HCT116 (cell line): ENCODE results near the gene LRP11. TPM values are rescaled to one million over a fixed set of nuclear protein-coding genes. Genes with fewer than 3 reads are reported as not detected.

Experiments
- ATAC-seq: fragments of 200-7000 bp; cut with Tn5 transposase; 2 replicates; pipeline ENCODE4 v1.9.1; 2020; ENCODE audit warnings: mild to moderate bottlenecking, moderate library complexity
- BruUV-seq: library from RNA; stranded (reverse); fragments of 400-500 nt; replicated peaks from 2 replicates; lab custom pipeline; 2021; lab: Mats Ljungman, UMichigan
- CTCF ChIA-PET: fragments of 300-600 bp; sonication (Branson Sonifier 250); formaldehyde crosslinking; loops from one replicate; lab custom pipeline; 2021; ENCODE audit warnings: antibody characterized with exemption; lab: Charles Lee
- POLR2A ChIA-PET: fragments of 300-600, 350-600 bp; sonication (Branson Sonifier 250); formaldehyde crosslinking; loops from one replicate; lab custom pipeline; 2021; ENCODE audit warnings: antibody characterized with exemption; lab: Charles Lee
- RAD21 ChIA-PET, 2 experiments: fragments of 300-600 bp; sonication (Branson Sonifier 250); formaldehyde crosslinking; loops; one replicate each; lab custom pipeline; 2023; ENCODE audit warnings: low total read pairs in 2 of 2; ENCODE audit not compliant: uncharacterized antibody in 2 of 2, unreplicated experiment in 2 of 2, low non-redundant PET in 1 of 2; lab: Charles Lee
- DNase-seq: peaks from one replicate; pipeline ENCODE4 v3.0.0-alpha.2; 2010; ENCODE audit warnings: low read depth, low spot score
- H2AFZ ChIP-seq: fragments of 200-600 bp; shearing (Covaris generic), sonication (generic); 2 replicates; pipeline ENCODE4 v1.6.1; 2017; ENCODE audit warnings: low read depth, mixed run types, mixed read lengths, antibody characterized with exemption, low read length; ENCODE audit not compliant: poor library complexity, severe bottlenecking
- H3K27ac ChIP-seq: 2 replicates; pipeline ENCODE4 v1.5.1; 2012; ENCODE audit warnings: low read depth, low read length
- H3K27me3 ChIP-seq: fragments of 200-600 bp; sonication (generic); 2 replicates; pipeline ENCODE4 v1.6.1; 2016; ENCODE audit warnings: mixed run types, low read length, mixed read lengths; ENCODE audit not compliant: insufficient read depth
- H3K36me3 ChIP-seq, 2 experiments: fragments of 200-500 bp in 1 of 2; fragments of 200-600 bp in 1 of 2; sonication (Bioruptor generic) in 1 of 2; sonication (generic) in 1 of 2; 2 replicates each; pipeline versions ENCODE4 v1.5.1 to v1.6.1; 2014 to 2016; ENCODE audit warnings: low read length in 2 of 2, inconsistent platforms in 1 of 2, mixed read lengths in 1 of 2, mixed run types in 1 of 2; ENCODE audit not compliant: insufficient read depth in 2 of 2, control insufficient read depth in 1 of 2
- H3K4me1 ChIP-seq, 2 experiments: fragments of 200-600 bp in 1 of 2; sonication (generic) in 1 of 2; 2 replicates each; pipeline versions ENCODE4 v1.5.1 to v1.6.1; 2012 to 2017; ENCODE audit warnings: low read length in 2 of 2, inconsistent platforms in 1 of 2, mild to moderate bottlenecking in 1 of 2, mixed read lengths in 1 of 2, mixed run types in 1 of 2, moderate library complexity in 1 of 2; ENCODE audit not compliant: insufficient read depth in 2 of 2, control insufficient read depth in 1 of 2
- H3K4me2 ChIP-seq: fragments of 200-600 bp; sonication (generic); 2 replicates; pipeline ENCODE4 v1.6.1; 2017; ENCODE audit warnings: mixed run types, low read length, mixed read lengths
- H3K4me3 ChIP-seq, 2 experiments: fragments of 200-600 bp in 1 of 2; sonication (generic) in 1 of 2; replicated peaks in 1 of 2; 2 replicates each; pipeline ENCODE4 v1.5.1; 2011 to 2016; ENCODE audit warnings: low read length in 2 of 2, control low read depth in 1 of 2, low read depth in 1 of 2, mild to moderate bottlenecking in 1 of 2, mixed read lengths in 1 of 2, mixed run types in 1 of 2
- H3K79me2 ChIP-seq: fragments of 200-600 bp; sonication (generic); 2 replicates; pipeline ENCODE4 v1.6.1; 2017; ENCODE audit warnings: mild to moderate bottlenecking, mixed run types, low read length, moderate library complexity, mixed read lengths; ENCODE audit not compliant: insufficient read depth
- H3K9ac ChIP-seq: fragments of 200-600 bp; sonication (generic); 2 replicates; pipeline ENCODE4 v1.6.1; 2016; ENCODE audit warnings: low read length, mixed read lengths
- H3K9me2 ChIP-seq: fragments of 200-600 bp; sonication (generic), shearing (Covaris generic); 2 replicates; pipeline ENCODE4 v1.6.1; 2017; ENCODE audit warnings: mixed run types, mild to moderate bottlenecking, moderate library complexity; ENCODE audit not compliant: insufficient read depth
- H3K9me3 ChIP-seq, 2 experiments: fragments of 200-500 bp in 1 of 2; fragments of 200-600 bp in 1 of 2; sonication (Bioruptor generic) in 1 of 2; sonication (generic) in 1 of 2; 2 replicates each; pipeline ENCODE4 v1.6.1; 2014 to 2017; ENCODE audit warnings: low read length in 2 of 2, mixed read lengths in 2 of 2, inconsistent platforms in 1 of 2, low read depth in 1 of 2, mild to moderate bottlenecking in 1 of 2, mixed run types in 1 of 2, moderate library complexity in 1 of 2; ENCODE audit not compliant: control insufficient read depth in 1 of 2, insufficient read depth in 1 of 2
- H4K20me1 ChIP-seq: fragments of 200-600 bp; sonication (generic), shearing (Covaris generic); 2 replicates; pipeline ENCODE4 v1.6.1; 2017; ENCODE audit warnings: mixed run types, mild to moderate bottlenecking, moderate library complexity; ENCODE audit not compliant: insufficient read depth
- ATF3 ChIP-seq: IDR thresholded peaks from 2 replicates; pipeline ENCODE4 v1.6.1; 2012
- CBX3 ChIP-seq: IDR thresholded peaks from 2 replicates; pipeline ENCODE4 v1.6.1; 2012; ENCODE audit warnings: low read depth
- CEBPB ChIP-seq: IDR thresholded peaks from 2 replicates; pipeline ENCODE4 v1.6.1; 2012; ENCODE audit warnings: low read depth
- EGR1 ChIP-seq: IDR thresholded peaks from 2 replicates; pipeline ENCODE4 v1.6.1; 2012; ENCODE audit warnings: low read depth
- ELF1 ChIP-seq: IDR thresholded peaks from 2 replicates; pipeline ENCODE4 v1.6.1; 2012; ENCODE audit warnings: low read depth, borderline replicate concordance
- EZH2 ChIP-seq: fragments of 200-600 bp; sonication (generic); IDR thresholded peaks from 2 replicates; pipeline ENCODE4 v1.6.1; 2017; ENCODE audit warnings: antibody characterized with exemption, mixed run types
- EZH2phosphoT487 ChIP-seq: fragments of 200-600 bp; IDR thresholded peaks from 2 replicates; pipeline ENCODE4 v1.6.1; 2018; ENCODE audit warnings: antibody characterized with exemption, borderline replicate concordance
- FOSL1 ChIP-seq: IDR thresholded peaks from 2 replicates; pipeline ENCODE4 v1.6.1; 2012; ENCODE audit warnings: low read depth
- JUND ChIP-seq: IDR thresholded peaks from 2 replicates; pipeline ENCODE4 v1.6.1; 2012
- POLR2A ChIP-seq: IDR thresholded peaks from 2 replicates; pipeline ENCODE4 v1.7.0; 2011; ENCODE audit warnings: borderline replicate concordance; ENCODE audit not compliant: insufficient read depth, insufficient read length; ENCODE audit errors: extremely low read depth
- POLR2AphosphoS5 ChIP-seq: IDR thresholded peaks from 2 replicates; pipeline ENCODE4 v1.6.1; 2011; ENCODE audit warnings: mild to moderate bottlenecking, low read depth, low read length, moderate library complexity
- RAD21 ChIP-seq: IDR thresholded peaks from 2 replicates; pipeline ENCODE4 v1.6.1; 2012; ENCODE audit warnings: low read depth, mild to moderate bottlenecking
- SIN3A ChIP-seq: IDR thresholded peaks from 2 replicates; pipeline ENCODE4 v1.6.1; 2012; ENCODE audit warnings: low read depth
- SRF ChIP-seq: IDR thresholded peaks from 2 replicates; pipeline ENCODE4 v1.6.1; 2012; ENCODE audit warnings: low read depth
- TCF7L2 ChIP-seq: IDR thresholded peaks from 2 replicates; pipeline ENCODE4 v1.7.0; 2011; ENCODE audit warnings: borderline replicate concordance, inconsistent platforms; ENCODE audit not compliant: insufficient read depth, insufficient read length; ENCODE audit errors: extremely low read depth
- ZBTB33 ChIP-seq: IDR thresholded peaks from 2 replicates; pipeline ENCODE4 v1.6.1; 2011; ENCODE audit warnings: mild to moderate bottlenecking, low read length, moderate library complexity; ENCODE audit not compliant: insufficient replicate concordance; ENCODE audit errors: extremely low read depth
- ZFX ChIP-seq: fragments of 450-650 bp; IDR thresholded peaks from 2 replicates; pipeline ENCODE4 v1.6.1; 2017
- ZNF274 ChIP-seq: fragments of 200-500 bp; sonication (Bioruptor generic); IDR thresholded peaks from 2 replicates; pipeline ENCODE4 v1.6.1; 2014; ENCODE audit warnings: mild to moderate bottlenecking, low read depth, low read length, inconsistent platforms
- intact Hi-C: fragments of 100-400 bp; cut with micrococcal nuclease; formaldehyde crosslinking; loops from 2 replicates; pipeline ENCODE4 v1.10.0; 2022
- total RNA-seq: library from RNA; stranded (reverse); gene quantifications from one replicate; pipeline ENCODE4 v1.2.1, GENCODE V29; 2021; ENCODE audit not compliant: unreplicated experiment

LRP11 gene
- total RNA-seq, 1 experiment from 2014 or later, result 27.8 TPM

DNA sequence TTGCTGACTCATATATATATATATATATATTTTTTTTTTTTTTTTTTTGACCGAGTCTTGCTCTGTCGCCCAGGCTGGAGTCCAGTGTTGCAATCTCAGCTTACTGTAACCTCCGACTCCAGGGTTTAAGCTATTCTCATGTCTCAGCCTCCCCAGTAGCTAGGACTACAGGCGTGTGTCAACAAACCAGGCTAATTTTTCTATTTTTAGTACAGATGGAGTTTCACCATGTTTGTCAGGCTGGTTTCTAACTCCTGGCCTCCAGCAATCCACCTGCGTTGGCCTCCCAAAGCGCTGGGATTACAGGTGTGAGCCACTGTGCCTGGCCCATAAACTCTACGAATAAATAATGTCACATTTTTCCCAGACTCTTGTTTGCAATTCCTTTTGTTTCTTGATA, 4.8 kb downstream of the LRP11 start:
- RAD21 ChIA-PET, result no interaction called here
- TF ChIP-seq SRF, result no peak
- TF ChIP-seq ELF1, result no peak
- TF ChIP-seq EGR1, result no peak
- TF ChIP-seq FOSL1, result no peak
- TF ChIP-seq RAD21, result no peak
- ATAC-seq (no peak), DNase-seq (no peak)
- intact Hi-C loops, result no loop called here
- Histone ChIP-seq H3K9me3 (no peaks in the 10 kb centered on the region), H3K4me1 (peaks cover 38 to 56% of the 10 kb centered on the region in 2 experiments), H3K4me2 (no peak overlapping the region), H3K4me3 (no peak overlapping the region), H3K36me3 (no peaks in the 10 kb centered on the region), H3K9ac (no peak overlapping the region), H3K9me2 (no peaks in the 10 kb centered on the region), H3K79me2 (peaks cover 23% of the 10 kb centered on the region), H3K27me3 (no peaks in the 10 kb centered on the region), H2AFZ (no peak overlapping the region), H4K20me1 (no peaks in the 10 kb centered on the region), H3K27ac (no peak overlapping the region)
- CTCF ChIA-PET, result no interaction called here
- POLR2A ChIA-PET, result no interaction called here
- BruUV-seq, result no TSS peak

DNA sequence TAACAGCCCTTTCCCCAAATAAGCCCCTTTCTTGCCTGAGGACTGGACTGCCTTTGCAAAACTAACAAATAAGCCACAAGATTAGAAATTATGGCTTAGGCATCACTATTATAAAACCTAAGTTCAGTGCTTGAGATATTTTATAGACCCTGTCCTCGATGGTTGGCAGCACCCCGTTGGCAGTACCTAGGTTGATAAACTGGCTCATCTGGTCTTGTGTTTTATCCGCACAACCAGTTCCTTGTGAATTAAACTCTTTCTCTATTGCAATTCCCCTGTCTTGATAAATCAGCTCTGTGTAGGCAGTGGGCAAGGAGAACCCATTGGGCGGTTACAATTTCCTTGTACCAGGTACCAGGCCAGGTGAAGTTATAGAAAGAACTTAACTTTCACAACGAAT, 6.6 kb downstream of the LRP11 start:
- Histone ChIP-seq H3K4me3 (no peak overlapping the region), H3K4me2 (peak overlapping the region; percentile 74), H2AFZ (no peak overlapping the region), H3K4me1 (peaks cover 42 to 57% of the 10 kb centered on the region in 2 experiments), H3K9ac (no peak overlapping the region; the same call in 1 of the 2 replicates), H3K27ac (no peak overlapping the region), H3K9me3 (no peaks in the 10 kb centered on the region), H4K20me1 (no peaks in the 10 kb centered on the region), H3K36me3 (no peaks in the 10 kb centered on the region), H3K79me2 (peaks cover 18% of the 10 kb centered on the region), H3K27me3 (no peaks in the 10 kb centered on the region), H3K9me2 (no peaks in the 10 kb centered on the region)
- ChIA-PET POLR2A (no interaction called here), RAD21 (no interaction called here), CTCF (no interaction called here)
- DNase-seq (no peak), ATAC-seq (no peak)
- intact Hi-C loops, result no loop called here
- TF ChIP-seq ZNF274 (no peak), POLR2A (no peak), FOSL1 (no peak), EZH2 (no peak), ZBTB33 (no peak), ZFX (no peak), EZH2phosphoT487 (no peak), POLR2AphosphoS5 (no peak), SIN3A (no peak), CBX3 (no peak), ATF3 (no peak), CEBPB (no peak), TCF7L2 (no peak), JUND (no peak), RAD21 (no peak), SRF (no peak), ELF1 (no peak)
- BruUV-seq, result no TSS peak
